ENCODE measurements around the gene GRIN3B.

Gene GRIN3B

DNA sequence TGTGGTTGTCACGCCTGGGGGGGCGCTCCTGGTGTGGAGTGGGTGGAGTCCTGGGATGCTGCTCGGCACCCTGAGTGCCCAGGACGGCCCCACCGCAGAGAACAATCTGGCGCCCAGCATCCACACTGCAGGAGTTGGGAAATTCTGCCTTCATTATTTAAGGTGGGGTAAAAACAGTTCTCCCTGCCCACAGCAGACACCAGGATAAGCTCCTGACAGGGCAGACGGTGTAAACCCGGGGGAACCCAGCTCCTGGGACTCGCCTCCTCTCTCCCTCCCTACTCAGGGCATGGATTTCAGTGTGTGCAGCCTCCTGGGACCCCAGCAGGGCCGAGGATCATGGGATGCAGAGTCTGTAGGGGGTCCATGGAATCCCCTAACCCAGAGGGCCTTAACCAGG, 23.7 kb upstream of the GRIN3B start:
- no peaks in the 10 kb centered on the region for H3K27me3 Mint-ChIP-seq
- intact Hi-C loops (cut with micrococcal nuclease), result no loop called here
- H3K36me3 Mint-ChIP-seq (ENCODE audit: low read depth), result peaks cover 55% of the 10 kb centered on the region
- H3K4me3 Mint-ChIP-seq, result no peak overlapping the region
- H3K27ac Mint-ChIP-seq, result peak overlapping the region; percentile 45
- H3K4me1 Mint-ChIP-seq (ENCODE audit: low read depth), result peaks cover 12% of the 10 kb centered on the region
- H3K9me3 Mint-ChIP-seq, result no peaks in the 10 kb centered on the region

DNA sequence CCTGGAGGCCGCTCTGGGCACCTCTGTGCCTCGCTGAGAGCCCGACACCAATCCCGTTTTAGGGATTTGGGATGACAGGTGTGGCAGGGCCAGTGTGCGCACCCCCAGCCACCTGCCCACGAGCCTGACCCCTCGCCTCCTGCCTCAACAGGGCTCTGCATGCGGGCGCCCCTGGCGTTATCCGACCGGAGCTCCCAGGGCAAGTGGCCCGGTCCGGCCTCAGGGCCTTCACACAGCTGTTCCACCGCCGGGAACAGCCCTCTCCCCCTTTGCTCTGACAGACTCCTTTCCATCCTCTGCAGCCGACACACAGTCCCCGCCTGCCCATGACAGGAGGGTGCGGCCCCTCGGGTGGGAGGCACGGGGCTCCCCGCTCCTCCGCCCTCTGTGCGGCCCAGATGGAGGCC, 23.2 kb upstream of the GRIN3B start:
- Mint-ChIP-seq H3K27ac (peak overlapping the region; percentile 45), H3K9me3 (no peaks in the 10 kb centered on the region), H3K36me3 (ENCODE audit: low read depth) (peaks cover 49% of the 10 kb centered on the region), H3K4me3 (no peak overlapping the region), H3K4me1 (ENCODE audit: low read depth) (peaks cover 12% of the 10 kb centered on the region), H3K27me3 (no peaks in the 10 kb centered on the region)
- intact Hi-C loops (cut with micrococcal nuclease), result no loop called here

- Mint-ChIP-seq H3K27ac (no peak overlapping the region), H3K4me1 (ENCODE audit: low read depth) (peaks cover 24% of the 10 kb centered on the region), H3K9me3 (no peaks in the 10 kb centered on the region), H3K36me3 (ENCODE audit: low read depth) (peaks cover 29% of the 10 kb centered on the region), H3K27me3 (no peaks in the 10 kb centered on the region), H3K4me3 (no peak overlapping the region)
- intact Hi-C loops (cut with micrococcal nuclease), result no loop called here
Observed at GRCh38 chr19:979318-979741, 20.9 kb upstream of the GRIN3B start.

GRCh38 chr19:980133-980998, 19.9 kb upstream of the GRIN3B start:
- no peaks in the 10 kb centered on the region for H3K27me3 Mint-ChIP-seq
- H3K4me3 Mint-ChIP-seq, result peak overlapping the region; percentile 17
- peaks cover 22% of the 10 kb centered on the region for H3K36me3 Mint-ChIP-seq (ENCODE audit: low read depth)
- peaks cover 35% of the 10 kb centered on the region for H3K4me1 Mint-ChIP-seq (ENCODE audit: low read depth)
- H3K9me3 Mint-ChIP-seq, result no peaks in the 10 kb centered on the region
- peak overlapping the region; percentile 60 for H3K27ac Mint-ChIP-seq
- intact Hi-C loops (cut with micrococcal nuclease), result loop anchor here (5.0 kb wide), 1 partner anchor 118 kb away; no protein-coding TSS in a partner anchor

DNA sequence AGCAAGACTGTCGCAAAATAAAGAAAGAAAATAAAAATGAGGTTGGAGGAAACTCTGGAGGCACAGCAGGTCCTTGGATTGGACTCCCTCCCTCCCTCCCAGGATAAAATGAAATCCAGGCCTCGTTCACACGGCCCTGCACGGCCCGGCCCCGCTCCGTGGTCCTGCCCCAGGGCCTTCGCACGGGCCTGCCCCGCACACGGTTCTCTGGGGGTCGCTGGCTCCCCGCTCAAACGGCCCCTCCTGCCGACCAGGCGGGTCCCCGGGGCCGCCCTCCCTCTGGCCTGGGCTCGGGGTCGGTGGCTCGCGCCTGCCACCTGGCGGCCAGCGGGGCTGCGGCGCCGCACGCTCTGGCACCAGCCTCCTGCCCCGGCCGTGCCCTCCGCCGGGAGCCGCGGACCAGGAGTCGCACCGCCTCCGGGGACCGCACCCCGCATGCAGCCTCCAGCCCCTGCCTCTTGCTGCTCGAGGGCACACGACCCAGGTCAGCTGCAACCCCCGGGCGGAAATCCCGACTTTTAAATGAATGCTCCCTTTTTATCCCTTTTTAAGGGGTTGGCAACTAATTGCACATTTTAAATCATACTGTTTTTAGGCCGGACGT, 17.6 kb upstream of the GRIN3B start:
- Mint-ChIP-seq H3K27me3 (no peaks in the 10 kb centered on the region), H3K27ac (no peak overlapping the region), H3K4me3 (peak overlapping the region; percentile 58), H3K4me1 (ENCODE audit: low read depth) (peaks cover 40% of the 10 kb centered on the region), H3K36me3 (ENCODE audit: low read depth) (peaks cover 29% of the 10 kb centered on the region), H3K9me3 (no peaks in the 10 kb centered on the region)
- intact Hi-C loops (cut with micrococcal nuclease), result loop anchor here (1.0 to 5.0 kb wide), 2 partner anchors 61 to 120 kb away; no protein-coding TSS in a partner anchor

GRCh38 chr19:984165-984967, 15.9 kb upstream of the GRIN3B start, which contains the start of gene WDR18:
TSS of gene WDR18 (plus strand) at chr19:984345. CDS start at chr19:984354, 9 bp downstream.
- intact Hi-C loops (cut with micrococcal nuclease), result loop anchor here (5.0 kb wide), 1 partner anchor 122 kb away; no protein-coding TSS in a partner anchor
- H3K4me3 Mint-ChIP-seq, result peak within 1 kb of the TSS; percentile 92
- peaks cover 52% of the 10 kb centered on the region for H3K4me1 Mint-ChIP-seq (ENCODE audit: low read depth)
- H3K9me3 Mint-ChIP-seq, result no peaks in the 10 kb centered on the region
- H3K27me3 Mint-ChIP-seq, result no peaks in the 10 kb centered on the region
- peak within 1 kb of the TSS; percentile 95 for H3K27ac Mint-ChIP-seq
- peaks cover 46% of the 10 kb centered on the region for H3K36me3 Mint-ChIP-seq (ENCODE audit: low read depth)

GRCh38 chr19:986083-986482, 14.1 kb upstream of the GRIN3B start:
- H3K4me3 Mint-ChIP-seq, result no peak overlapping the region
- H3K9me3 Mint-ChIP-seq, result no peaks in the 10 kb centered on the region
- no peak overlapping the region for H3K27ac Mint-ChIP-seq
- peaks cover 63% of the 10 kb centered on the region for H3K36me3 Mint-ChIP-seq (ENCODE audit: low read depth)
- no peaks in the 10 kb centered on the region for H3K27me3 Mint-ChIP-seq
- peaks cover 40% of the 10 kb centered on the region for H3K4me1 Mint-ChIP-seq (ENCODE audit: low read depth)
- intact Hi-C loops (cut with micrococcal nuclease), result no loop called here

GRCh38 chr19:988081-988480, 12.1 kb upstream of the GRIN3B start:
- H3K4me3 Mint-ChIP-seq, result no peak overlapping the region
- H3K36me3 Mint-ChIP-seq (ENCODE audit: low read depth), result peaks cover 80% of the 10 kb centered on the region
- H3K27me3 Mint-ChIP-seq, result no peaks in the 10 kb centered on the region
- H3K4me1 Mint-ChIP-seq (ENCODE audit: low read depth), result peaks cover 37% of the 10 kb centered on the region
- no peaks in the 10 kb centered on the region for H3K9me3 Mint-ChIP-seq
- intact Hi-C loops (cut with micrococcal nuclease), result no loop called here
- H3K27ac Mint-ChIP-seq, result no peak overlapping the region

- Mint-ChIP-seq H3K4me3 (no peak overlapping the region), H3K27ac (no peak overlapping the region), H3K27me3 (no peaks in the 10 kb centered on the region), H3K36me3 (ENCODE audit: low read depth) (peaks cover 85% of the 10 kb centered on the region), H3K4me1 (ENCODE audit: low read depth) (peaks cover 33% of the 10 kb centered on the region), H3K9me3 (no peaks in the 10 kb centered on the region)
- intact Hi-C loops (cut with micrococcal nuclease), result no loop called here
Observed at GRCh38 chr19:988510-988909, 11.7 kb upstream of the GRIN3B start.

GRCh38 chr19:989381-990081, 10.7 kb upstream of the GRIN3B start:
- Mint-ChIP-seq H3K4me1 (ENCODE audit: low read depth) (peaks cover 25% of the 10 kb centered on the region), H3K36me3 (ENCODE audit: low read depth) (peaks cover 90% of the 10 kb centered on the region), H3K9me3 (no peaks in the 10 kb centered on the region), H3K4me3 (no peak overlapping the region), H3K27me3 (peaks cover under 1% of the 10 kb centered on the region), H3K27ac (no peak overlapping the region)
- intact Hi-C loops (cut with micrococcal nuclease), result no loop called here

- Mint-ChIP-seq H3K4me1 (ENCODE audit: low read depth) (peaks cover 19% of the 10 kb centered on the region), H3K9me3 (no peaks in the 10 kb centered on the region), H3K27ac (no peak overlapping the region), H3K36me3 (ENCODE audit: low read depth) (peaks cover 93% of the 10 kb centered on the region), H3K4me3 (no peak overlapping the region), H3K27me3 (peaks cover 7% of the 10 kb centered on the region)
- intact Hi-C loops (cut with micrococcal nuclease), result no loop called here
Observed at GRCh38 chr19:990119-990571, 10.1 kb upstream of the GRIN3B start.

DNA sequence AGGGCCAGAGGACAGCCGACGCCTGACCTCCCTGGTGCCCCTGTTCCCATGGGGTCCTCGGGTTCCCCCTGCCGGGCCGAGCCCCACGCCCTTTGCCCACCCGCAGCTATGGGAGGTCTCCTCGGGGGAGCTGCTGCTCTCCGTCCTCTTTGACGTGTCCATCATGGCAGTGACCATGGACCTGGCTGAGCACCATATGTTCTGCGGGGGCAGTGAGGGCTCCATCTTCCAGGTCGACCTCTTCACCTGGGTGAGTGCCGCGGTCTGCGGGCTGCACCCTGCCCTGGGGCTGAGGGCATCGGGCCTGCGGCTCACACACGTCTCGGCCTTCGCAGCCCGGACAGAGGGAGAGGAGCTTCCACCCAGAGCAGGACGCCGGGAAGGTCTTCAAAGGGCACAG, 9.5 kb upstream of the GRIN3B start:
- H3K36me3 Mint-ChIP-seq (ENCODE audit: low read depth), result peaks cover 90% of the 10 kb centered on the region
- H3K9me3 Mint-ChIP-seq, result no peaks in the 10 kb centered on the region
- peaks cover 13% of the 10 kb centered on the region for H3K4me1 Mint-ChIP-seq (ENCODE audit: low read depth)
- H3K4me3 Mint-ChIP-seq, result no peak overlapping the region
- peaks cover 13% of the 10 kb centered on the region for H3K27me3 Mint-ChIP-seq
- H3K27ac Mint-ChIP-seq, result no peak overlapping the region
- intact Hi-C loops (cut with micrococcal nuclease), result no loop called here

DNA sequence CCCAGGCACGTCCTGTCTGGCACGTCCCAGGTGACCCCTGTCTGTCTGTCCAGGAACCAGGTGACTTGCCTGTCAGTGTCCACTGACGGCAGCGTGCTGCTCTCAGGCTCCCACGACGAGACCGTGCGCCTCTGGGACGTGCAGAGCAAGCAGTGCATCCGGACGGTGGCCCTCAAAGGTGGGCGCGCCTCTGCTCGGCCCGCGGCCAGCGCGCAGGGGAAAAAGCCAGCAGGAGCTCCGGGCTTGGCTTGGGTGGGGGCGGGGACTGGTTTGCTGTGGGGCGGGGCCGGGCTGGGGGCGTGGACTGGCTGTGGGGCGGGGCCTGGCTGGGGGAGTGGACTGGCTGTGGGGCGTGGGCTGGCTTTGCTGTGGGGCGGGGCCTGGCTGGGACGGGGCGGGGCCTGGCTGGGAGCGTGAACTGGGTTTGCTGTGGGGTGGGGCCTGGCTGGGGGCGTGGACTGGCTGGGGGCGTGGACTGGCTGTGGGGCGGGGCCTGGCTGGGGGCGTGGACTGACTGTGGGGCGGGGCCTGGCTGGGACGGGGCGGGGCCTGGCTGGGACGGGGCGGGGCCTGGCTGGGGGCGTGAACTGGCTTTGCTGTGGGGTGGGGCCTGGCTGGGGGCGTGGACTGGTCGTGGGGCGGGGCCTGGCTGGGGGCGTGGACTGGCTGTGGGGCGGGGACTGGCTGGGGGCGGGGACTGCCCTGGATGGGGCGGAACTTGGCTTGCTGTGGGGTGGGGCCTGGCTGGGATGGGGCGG, 8.9 kb upstream of the GRIN3B start:
- Mint-ChIP-seq H3K4me1 (ENCODE audit: low read depth) (peaks cover 16% of the 10 kb centered on the region), H3K27ac (no peak overlapping the region), H3K27me3 (peaks cover 19% of the 10 kb centered on the region), H3K36me3 (ENCODE audit: low read depth) (peaks cover 84% of the 10 kb centered on the region), H3K4me3 (no peak overlapping the region), H3K9me3 (no peaks in the 10 kb centered on the region)
- intact Hi-C loops (cut with micrococcal nuclease), result no loop called here

Data from dendritic cell treated with granulocyte-macrophage colony-stimulating factor and Interleukin-4, amounts not matched to agents 40 ng/mL and 50 ng/mL, for 4 days (primary cell).